ENCODE measurements around the gene FTCD.
"Not testable (repeated sequence)": the region's sequence is repeated elsewhere in the genome, so short reads cannot be mapped to it uniquely, and the experiment has no call there.

DNA sequence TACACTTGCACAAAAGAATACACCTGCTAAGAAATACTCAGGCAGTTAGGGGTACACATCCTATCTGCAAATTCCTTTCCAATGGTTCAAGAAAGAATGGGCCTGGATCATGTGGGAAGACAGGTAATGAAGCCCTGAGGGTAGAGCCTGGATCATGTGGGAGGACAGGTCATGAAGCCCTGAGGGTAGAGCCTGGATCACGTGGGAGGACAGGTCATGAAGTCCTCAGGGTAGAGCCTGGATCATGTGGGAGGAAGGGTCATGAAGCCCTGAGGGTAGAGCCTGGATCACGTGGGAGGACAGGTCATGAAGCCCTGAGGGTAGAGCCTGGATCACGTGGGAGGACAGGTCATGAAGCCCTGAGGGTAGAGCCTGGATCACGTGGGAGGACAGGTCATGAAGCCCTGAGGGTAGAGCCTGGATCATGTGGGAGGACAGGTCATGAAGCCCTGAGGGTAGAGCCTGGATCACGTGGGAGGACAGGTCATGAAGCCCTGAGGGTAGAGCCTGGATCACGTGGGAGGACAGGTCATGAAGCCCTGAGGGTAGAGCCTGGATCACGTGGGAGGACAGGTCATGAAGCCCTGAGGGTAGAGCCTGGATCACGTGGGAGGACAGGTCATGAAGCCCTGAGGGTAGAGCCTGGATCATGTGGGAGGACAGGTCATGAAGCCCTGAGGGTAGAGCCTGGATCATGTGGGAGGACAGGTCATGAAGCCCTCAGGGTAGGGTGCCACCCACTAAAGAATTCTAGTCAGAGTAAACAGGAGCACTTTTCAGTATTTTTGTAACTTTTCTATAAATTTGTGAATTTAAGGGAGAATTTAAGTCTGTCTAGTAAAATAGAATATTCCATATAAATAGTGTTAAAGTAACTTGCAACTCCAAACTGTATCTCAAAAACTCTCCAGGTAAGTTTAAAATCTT is 45.8 kb upstream of the FTCD start:
- TF ChIP-seq CTCF (conservative IDR thresholded peaks at IDR 0.05 in 1 of 2, IDR thresholded peaks at IDR 0.05 in 1 of 2; ENCODE audit: low read depth in 1 of 2, low read length in 2 of 2); EZH2 (IDR thresholded peaks at IDR 0.05; ENCODE audit: low read length, missing control alignments): not testable (repeated sequence)

Measured in fibroblast of lung (primary cell).